ENCODE data around the gene PDZD11.

- TF ChIP-seq TAF1 (IDR thresholded peaks at IDR 0.05; ENCODE audit: low read depth) (no peak), FOXM1 (IDR thresholded peaks at IDR 0.05; ENCODE audit: borderline replicate concordance, low read depth) (no peak), RAD21 (IDR thresholded peaks at IDR 0.05; ENCODE audit: low read depth) (no peak), REST (IDR thresholded peaks at IDR 0.05; ENCODE audit: low read depth) (no peak), NFIC (IDR thresholded peaks at IDR 0.05) (no peak), MAX (IDR thresholded peaks at IDR 0.05) (no peak), ZBTB7A (IDR thresholded peaks at IDR 0.05; ENCODE audit: low read depth) (no peak), TEAD4 (IDR thresholded peaks at IDR 0.05) (no peak)
Observed at GRCh38 chrX:70289168-70289792, 447 bp downstream of the PDZD11 start.
